CD4-positive, CD25-positive, alpha-beta regulatory T cell (primary cell): Measurements from ENCODE around the gene SCYGR5. TPM values are rescaled to one million over a fixed set of nuclear protein-coding genes. Genes with fewer than 3 reads are reported as not detected.
"Not testable (repeated sequence)": the region's sequence is repeated elsewhere in the genome, so short reads cannot be mapped to it uniquely, and the experiment has no call there.

Experiments used
- ATAC-seq, 2 donors: fragments of 150-1000 bp; cut with Tn5 transposase; one replicate each; pipeline ENCODE4 v1.10.0; 2021; ENCODE audit warnings: low read depth in 2 of 2, moderate number of reproducible peaks in 2 of 2, moderate library complexity in 1 of 2
- DNase-seq, 3 donors: peaks; one replicate each; pipeline versions ENCODE4 v3.0.0 to v3.0.0-alpha.2; 2012 to 2022; ENCODE audit warnings: mixed read lengths in 1 of 3
- H3K27ac ChIP-seq: one replicate; pipeline ENCODE4 v1.7.0; 2013; ENCODE audit warnings: mild to moderate bottlenecking, low read length; ENCODE audit not compliant: insufficient read depth, poor library complexity, severe bottlenecking
- H3K27me3 ChIP-seq: one replicate; pipeline ENCODE4 v1.7.0; 2013; ENCODE audit warnings: low read length; ENCODE audit not compliant: control insufficient read depth, insufficient read depth
- H3K36me3 ChIP-seq: one replicate; pipeline ENCODE4 v1.7.0; 2013; ENCODE audit warnings: mild to moderate bottlenecking, low read length, moderate library complexity; ENCODE audit not compliant: control insufficient read depth, insufficient read depth
- H3K4me1 ChIP-seq: 2 replicates; pipeline ENCODE4 v1.7.0; 2013; ENCODE audit warnings: mild to moderate bottlenecking, low read length; ENCODE audit not compliant: insufficient read depth, control insufficient read depth, poor library complexity, severe bottlenecking
- H3K4me3 ChIP-seq: one replicate; pipeline ENCODE4 v1.7.0; 2013; ENCODE audit warnings: low read depth, mild to moderate bottlenecking, low read length, moderate library complexity
- H3K9me3 ChIP-seq, 2 experiments: 1 replicate in 1 of 2; 2 replicates in 1 of 2; pipeline ENCODE4 v1.7.0; 2013; ENCODE audit warnings: low read length in 2 of 2, mild to moderate bottlenecking in 1 of 2, moderate library complexity in 1 of 2; ENCODE audit not compliant: control insufficient read depth in 2 of 2
- H3K27ac Mint-ChIP-seq, 3 donors: one replicate each; pipeline ENCODE4 v1.8.0; 2020 to 2022; ENCODE audit warnings: mild to moderate bottlenecking in 3 of 3, mixed read lengths in 3 of 3, moderate library complexity in 2 of 3
- H3K27me3 Mint-ChIP-seq: one replicate; pipeline ENCODE4 v1.8.0; 2022; ENCODE audit warnings: mild to moderate bottlenecking, mixed read lengths
- H3K36me3 Mint-ChIP-seq: one replicate; pipeline ENCODE4 v1.8.0; 2020; ENCODE audit warnings: mixed read lengths
- H3K4me1 Mint-ChIP-seq, 4 donors: one replicate each; pipeline ENCODE4 v1.8.0; 2020 to 2022; ENCODE audit warnings: mixed read lengths in 4 of 4, mild to moderate bottlenecking in 1 of 4
- H3K4me3 Mint-ChIP-seq, 4 donors: one replicate each; pipeline ENCODE4 v1.8.0; 2020 to 2022; ENCODE audit warnings: mild to moderate bottlenecking in 4 of 4, mixed read lengths in 4 of 4, moderate library complexity in 3 of 4
- H3K9me3 Mint-ChIP-seq, 7 donors: one replicate each; pipeline ENCODE4 v1.8.0; 2020 to 2022; ENCODE audit warnings: mixed read lengths in 7 of 7, mild to moderate bottlenecking in 3 of 7, moderate library complexity in 2 of 7
- polyA plus RNA-seq, 4 donors: library from polyadenylated mRNA; unstranded; fragments of 300-500 nt; fragmentation: Illumina TruSeq; gene quantifications; one replicate each; pipeline ENCODE4 v1.2.3, GENCODE V29; 2021
- total RNA-seq: library from RNA; stranded (reverse); gene quantifications from one replicate; pipeline ENCODE4 v1.2.3, GENCODE V29; 2022

The SCYGR5 gene
- total and polyA plus RNA-seq, 5 donors from 2014 or later: not detected

DNA sequence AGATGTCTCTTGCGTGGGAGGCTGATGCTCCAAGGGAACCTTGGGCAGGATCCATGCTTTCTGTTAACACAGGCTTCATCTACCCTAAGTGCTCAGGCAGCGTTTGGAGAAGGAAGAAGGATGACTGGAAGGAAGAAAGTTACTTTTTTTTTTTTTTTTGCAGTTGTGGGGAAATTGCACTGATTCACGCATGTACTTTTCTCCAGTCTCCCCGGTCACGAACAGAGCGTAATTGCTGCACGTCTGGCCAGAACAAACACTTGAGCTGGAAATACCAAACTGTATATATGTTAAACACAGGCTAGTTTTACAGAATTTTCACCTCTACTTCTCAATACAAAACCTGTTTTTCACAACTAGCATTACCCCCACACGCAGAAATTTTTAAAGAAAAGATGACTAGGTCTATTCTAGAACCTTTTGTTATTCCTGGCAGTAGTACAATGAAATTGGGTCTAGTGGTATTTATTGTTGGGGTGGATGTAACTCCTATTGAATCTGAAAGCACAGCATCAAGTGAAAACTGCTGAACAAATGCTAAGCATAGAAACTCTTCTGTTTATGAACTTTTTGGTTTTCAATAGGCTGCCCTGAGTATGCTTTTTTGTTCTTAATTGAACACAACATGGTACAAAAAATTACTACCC lies 9.3 kb upstream of the SCYGR5 start:
- Mint-ChIP-seq H3K9me3 (peaks cover 0 to 1% (median 0%) of the 10 kb centered on the region in 7 donors), H3K27ac (no peak overlapping the region), H3K36me3 (no peaks in the 10 kb centered on the region), H3K27me3 (no peaks in the 10 kb centered on the region), H3K4me1 (no peaks in the 10 kb centered on the region), H3K4me3 (no peak overlapping the region)
- no peaks in the 10 kb centered on the region for H3K27me3 ChIP-seq
- DNase-seq (no peak), ATAC-seq (no peak)
- no peak overlapping the region for H3K4me3 ChIP-seq
- H3K27ac ChIP-seq: no peak overlapping the region
- H3K9me3 ChIP-seq: no peaks in the 10 kb centered on the region
- no peaks in the 10 kb centered on the region for H3K36me3 ChIP-seq
- no peaks in the 10 kb centered on the region for H3K4me1 ChIP-seq

DNA sequence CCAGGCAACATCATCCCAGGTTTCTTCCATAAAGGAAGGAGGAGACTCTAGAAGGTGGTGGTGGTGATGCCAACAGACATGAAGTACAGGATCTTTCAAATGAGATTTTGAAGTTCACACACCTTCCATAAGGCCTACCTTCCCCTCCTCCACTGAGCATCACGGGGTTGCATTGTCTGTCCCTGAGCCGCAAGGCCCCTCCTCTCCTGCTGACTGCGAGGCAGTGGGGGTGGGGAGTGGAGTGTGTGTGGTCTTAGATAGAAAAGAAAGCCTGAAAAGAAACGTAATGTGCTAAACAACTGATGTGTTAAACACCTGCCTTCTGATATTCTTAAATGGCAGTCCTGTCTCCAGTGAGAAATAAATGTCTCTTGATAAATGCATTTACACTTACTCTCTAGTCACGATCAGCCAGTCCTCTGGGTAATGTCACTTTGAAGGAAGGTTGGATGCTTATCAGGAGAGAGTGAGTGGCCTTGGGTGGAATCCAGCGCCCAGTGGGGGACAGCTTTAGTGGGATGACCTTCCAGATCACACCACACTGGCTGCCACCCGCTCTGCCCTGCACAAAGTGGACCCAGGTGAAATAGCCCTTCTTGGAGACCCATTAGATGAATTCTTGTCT lies 5.5 kb upstream of the SCYGR5 start:
- no peaks in the 10 kb centered on the region for H3K27me3 ChIP-seq
- no peaks in the 10 kb centered on the region for H3K9me3 ChIP-seq
- Mint-ChIP-seq H3K9me3 (no peaks in the 10 kb centered on the region), H3K27ac (no peak overlapping the region), H3K36me3 (no peaks in the 10 kb centered on the region), H3K27me3 (peaks cover 10% of the 10 kb centered on the region), H3K4me1 (no peaks in the 10 kb centered on the region), H3K4me3 (no peak overlapping the region)
- no peaks in the 10 kb centered on the region for H3K36me3 ChIP-seq
- no peak overlapping the region for H3K27ac ChIP-seq
- DNase-seq (no peak), ATAC-seq (no peak)
- H3K4me1 ChIP-seq: no peaks in the 10 kb centered on the region
- no peak overlapping the region for H3K4me3 ChIP-seq

DNA sequence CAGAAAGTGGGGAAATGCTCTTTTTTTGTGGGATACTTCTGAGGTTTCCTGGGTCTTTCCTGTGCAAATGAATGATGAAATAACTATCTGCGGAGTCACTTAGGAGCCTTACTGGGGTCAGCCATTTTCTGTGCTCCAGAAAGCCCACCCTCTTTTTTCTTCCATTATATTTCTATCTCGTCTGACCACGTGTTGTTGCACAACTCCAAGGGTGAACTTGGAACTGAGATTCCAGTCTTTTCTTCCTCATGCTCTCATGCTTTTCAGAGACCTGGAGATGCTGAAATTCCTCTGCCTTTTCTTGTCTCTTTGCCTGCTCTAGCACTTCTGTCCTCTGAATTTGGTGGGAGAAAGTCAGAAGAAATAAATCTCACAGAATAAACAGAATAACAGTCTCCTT lies 4.8 kb upstream of the SCYGR5 start:
- DNase-seq (no peak), ATAC-seq (no peak)
- H3K9me3 Mint-ChIP-seq: no peaks in the 10 kb centered on the region
- Histone ChIP-seq H3K36me3 (no peaks in the 10 kb centered on the region), H3K4me1 (no peaks in the 10 kb centered on the region), H3K9me3 (no peaks in the 10 kb centered on the region), H3K27me3 (no peaks in the 10 kb centered on the region), H3K27ac (no peak overlapping the region), H3K4me3 (no peak overlapping the region)
- peaks cover 13% of the 10 kb centered on the region for H3K27me3 Mint-ChIP-seq
- H3K27ac Mint-ChIP-seq: no peak overlapping the region
- H3K4me3 Mint-ChIP-seq: no peak overlapping the region
- no peaks in the 10 kb centered on the region for H3K4me1 Mint-ChIP-seq
- no peaks in the 10 kb centered on the region for H3K36me3 Mint-ChIP-seq

DNA sequence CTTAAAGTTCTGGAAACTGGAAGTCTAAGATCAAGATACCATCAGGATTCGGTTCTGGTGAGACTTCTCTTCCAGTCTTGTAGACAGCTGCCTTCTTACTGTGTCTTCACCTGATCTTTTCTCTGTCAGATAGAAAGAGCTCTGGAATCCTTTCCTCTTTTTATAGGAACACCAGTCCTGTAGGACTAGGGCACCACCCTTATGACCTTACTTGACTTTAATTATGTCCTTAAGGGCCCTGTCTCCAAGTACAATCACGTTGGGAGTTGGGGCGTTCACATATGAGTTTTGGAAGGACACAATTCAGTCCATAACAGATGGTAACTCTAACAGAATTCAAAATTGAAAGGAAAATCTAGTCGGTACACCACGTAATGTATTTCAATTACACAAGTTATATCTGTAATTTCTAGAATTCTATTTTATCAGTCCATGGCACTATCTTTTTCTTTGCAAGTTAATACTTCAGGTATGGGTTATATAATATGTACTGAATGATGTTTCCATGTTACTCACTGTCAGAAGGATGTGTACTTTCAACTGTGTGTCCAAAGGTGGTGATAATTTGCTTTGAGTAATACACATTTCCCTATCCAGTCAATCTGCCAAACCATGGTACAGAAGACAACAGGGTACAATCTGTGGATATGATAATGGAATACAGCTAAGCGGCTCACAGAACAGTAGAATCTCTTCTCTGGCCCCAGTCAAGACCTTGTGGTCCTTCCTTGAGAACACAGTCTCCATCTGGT lies 1.2 kb upstream of the SCYGR5 start:
- Mint-ChIP-seq H3K27ac (no peak overlapping the region), H3K27me3 (peaks cover 13% of the 10 kb centered on the region), H3K36me3 (no peaks in the 10 kb centered on the region), H3K4me3 (no peak overlapping the region), H3K9me3 (no peaks in the 10 kb centered on the region), H3K4me1 (no peaks in the 10 kb centered on the region)
- Histone ChIP-seq H3K27me3 (no peaks in the 10 kb centered on the region), H3K9me3 (no peaks in the 10 kb centered on the region), H3K36me3 (no peaks in the 10 kb centered on the region), H3K27ac (no peak overlapping the region), H3K4me1 (no peaks in the 10 kb centered on the region), H3K4me3 (no peak overlapping the region)
- ATAC-seq: no peak
- no peak for DNase-seq

DNA sequence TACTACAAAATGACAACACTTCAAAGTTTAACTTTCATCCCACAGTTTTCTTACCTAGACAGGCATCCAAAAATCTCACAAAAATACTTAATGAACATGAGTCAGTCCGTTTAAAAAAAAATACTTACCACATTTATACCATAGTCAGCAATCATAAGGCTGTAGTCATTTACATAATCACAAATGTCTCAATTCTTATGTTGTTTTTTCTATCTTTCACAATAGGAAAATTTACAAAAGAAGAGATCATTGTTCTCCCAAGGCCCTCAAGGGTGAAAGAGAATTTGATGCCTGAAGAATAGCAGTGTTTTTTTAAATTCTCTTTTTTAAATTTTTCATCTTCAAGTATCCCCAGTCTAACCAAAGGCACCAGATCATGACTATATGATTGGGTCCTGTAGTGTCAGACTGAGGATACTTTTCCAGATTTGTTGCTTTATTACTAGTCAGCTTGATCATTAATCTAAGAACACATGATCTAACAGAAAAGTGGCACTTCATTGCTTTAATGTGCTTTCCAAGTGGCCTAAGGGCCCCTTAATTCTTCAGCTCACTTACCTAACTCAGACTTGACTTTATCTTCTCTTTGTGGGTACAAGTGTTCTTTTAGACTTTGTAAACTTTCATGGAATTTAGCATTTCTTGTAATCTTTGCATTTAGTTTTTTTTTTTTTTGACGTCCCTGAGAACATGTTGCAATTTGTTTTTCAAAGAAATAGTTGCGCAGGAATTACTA lies 4.7 kb downstream of the SCYGR5 start:
- no peaks in the 10 kb centered on the region for H3K27me3 ChIP-seq
- Mint-ChIP-seq H3K27me3 (peaks cover 1% of the 10 kb centered on the region), H3K27ac (no peak overlapping the region), H3K9me3 (no peaks in the 10 kb centered on the region), H3K4me3 (no peak overlapping the region), H3K36me3 (no peaks in the 10 kb centered on the region), H3K4me1 (no peaks in the 10 kb centered on the region)
- H3K36me3 ChIP-seq: no peaks in the 10 kb centered on the region
- no peaks in the 10 kb centered on the region for H3K9me3 ChIP-seq
- no peak overlapping the region for H3K27ac ChIP-seq
- no peaks in the 10 kb centered on the region for H3K4me1 ChIP-seq
- DNase-seq (no peak), ATAC-seq (no peak)
- no peak overlapping the region for H3K4me3 ChIP-seq

DNA sequence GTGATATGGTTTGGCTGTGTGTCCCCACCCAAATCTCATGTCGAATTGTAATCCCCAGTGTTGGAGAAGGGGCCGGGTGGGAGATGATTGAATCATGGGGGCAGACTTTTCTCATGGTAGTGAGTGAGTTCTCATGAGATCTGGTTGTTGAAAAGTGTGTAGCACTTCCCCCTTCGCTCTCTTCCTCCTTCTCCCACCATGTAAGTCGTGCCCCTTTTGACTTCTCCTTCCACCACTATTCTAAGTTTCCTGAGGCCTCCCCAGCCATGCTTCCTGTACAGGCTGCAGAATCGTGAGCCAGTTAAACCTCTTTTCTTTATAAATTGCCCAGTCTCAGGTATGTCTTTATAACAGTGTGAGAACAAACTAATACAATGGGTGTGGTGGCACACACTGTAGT lies 7.0 kb downstream of the SCYGR5 start:
- H3K27me3 ChIP-seq, H3K9me3 ChIP-seq, DNase-seq, H3K4me3 ChIP-seq, H3K27ac Mint-ChIP-seq, H3K36me3 Mint-ChIP-seq, H3K27ac ChIP-seq, ATAC-seq, H3K4me1 Mint-ChIP-seq, H3K27me3 Mint-ChIP-seq, H3K4me3 Mint-ChIP-seq, H3K9me3 Mint-ChIP-seq, H3K36me3 ChIP-seq, H3K4me1 ChIP-seq: not testable (repeated sequence)

DNA sequence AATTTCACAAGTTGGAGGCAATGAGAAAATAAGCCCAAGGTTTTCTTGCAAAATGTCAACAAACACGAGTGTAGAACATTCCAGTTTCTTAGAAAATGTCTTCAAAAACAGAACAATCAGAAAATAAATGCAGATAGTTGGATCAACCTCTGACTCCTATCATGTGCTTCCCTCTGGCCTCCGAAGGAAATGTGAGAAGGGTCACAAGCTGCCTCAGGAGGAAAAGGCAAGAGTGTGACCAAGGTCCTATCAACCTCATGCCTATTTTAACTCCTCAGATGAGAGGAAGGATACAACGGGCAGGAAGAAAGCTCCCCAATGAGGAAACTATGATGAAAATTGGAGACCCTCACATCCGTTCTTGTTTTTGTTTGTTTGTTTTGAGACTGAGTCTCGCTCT lies 7.9 kb downstream of the SCYGR5 start:
- DNase-seq (no peak), ATAC-seq (no peak)
- H3K27ac ChIP-seq: no peak overlapping the region
- Mint-ChIP-seq H3K36me3 (no peaks in the 10 kb centered on the region), H3K4me1 (no peaks in the 10 kb centered on the region), H3K27me3 (no peaks in the 10 kb centered on the region), H3K9me3 (no peaks in the 10 kb centered on the region), H3K4me3 (no peak overlapping the region), H3K27ac (no peak overlapping the region)
- no peaks in the 10 kb centered on the region for H3K27me3 ChIP-seq
- no peaks in the 10 kb centered on the region for H3K36me3 ChIP-seq
- H3K9me3 ChIP-seq: no peaks in the 10 kb centered on the region
- no peaks in the 10 kb centered on the region for H3K4me1 ChIP-seq
- no peak overlapping the region for H3K4me3 ChIP-seq
